SU-DHL-6 (cell line): ENCODE results near the gene ARMC12.

Experiments
- H2AFZ ChIP-seq: fragments of 200-600 bp; sonication (generic); 2 replicates; pipeline ENCODE4 v1.6.1; 2014; ENCODE audit warnings: low read depth, mild to moderate bottlenecking, moderate library complexity, mixed read lengths, antibody characterized with exemption, low read length; ENCODE audit not compliant: severe bottlenecking
- H3F3A ChIP-seq: fragments of 200-600 bp; shearing (Covaris generic); 2 replicates; pipeline ENCODE4 v1.6.0; 2016; ENCODE audit warnings: antibody characterized with exemption, mild to moderate bottlenecking; ENCODE audit not compliant: insufficient read depth
- H3K27ac ChIP-seq: fragments of 200-600 bp; sonication (generic); 2 replicates; pipeline ENCODE4 v1.5.1; 2016; ENCODE audit warnings: low read depth, mild to moderate bottlenecking, low read length, moderate library complexity, mixed read lengths
- H3K27me3 ChIP-seq: fragments of 200-600 bp; sonication (generic), shearing (Covaris generic); 2 replicates; pipeline ENCODE4 v1.6.0; 2014; ENCODE audit warnings: mild to moderate bottlenecking, low read length
- H3K36me3 ChIP-seq: fragments of 200-600 bp; sonication (generic); 2 replicates; pipeline ENCODE4 v1.6.1; 2014; ENCODE audit warnings: mild to moderate bottlenecking, low read length, mixed read lengths
- H3K4me2 ChIP-seq: fragments of 300-600, 200-600 bp; shearing (Covaris generic), sonication (generic); 2 replicates; pipeline ENCODE4 v1.6.0; 2014; ENCODE audit warnings: low read length, low read depth, mild to moderate bottlenecking; ENCODE audit not compliant: poor library complexity, severe bottlenecking
- H3K4me3 ChIP-seq: fragments of 200-600 bp; sonication (generic); 2 replicates; pipeline ENCODE4 v1.5.1; 2014; ENCODE audit warnings: antibody characterized with exemption, low read length, mild to moderate bottlenecking, mixed read lengths; ENCODE audit not compliant: insufficient read depth, poor library complexity, severe bottlenecking
- H3K79me2 ChIP-seq: fragments of 200-600 bp; sonication (generic); 2 replicates; pipeline ENCODE4 v1.6.1; 2014; ENCODE audit warnings: mild to moderate bottlenecking, low read length, moderate library complexity; ENCODE audit not compliant: insufficient read depth
- H3K9ac ChIP-seq: fragments of 200-600 bp; sonication (generic); 2 replicates; pipeline ENCODE4 v1.7.0; 2014; ENCODE audit warnings: mild to moderate bottlenecking, low read length
- H3K9me2 ChIP-seq: fragments of 200-600 bp; sonication (generic); replicated peaks from 2 replicates; pipeline ENCODE4 v1.6.1; 2014; ENCODE audit warnings: low read length; ENCODE audit not compliant: insufficient read depth
- H3K9me3 ChIP-seq: fragments of 200-600 bp; sonication (generic); 2 replicates; pipeline ENCODE4 v1.6.1; 2014; ENCODE audit warnings: low read length, mixed read lengths; ENCODE audit not compliant: insufficient read depth
- H4K20me1 ChIP-seq: fragments of 200-600 bp; sonication (generic); 2 replicates; pipeline ENCODE4 v1.6.1; 2014; ENCODE audit warnings: low read depth, mild to moderate bottlenecking, antibody characterized with exemption, low read length, moderate library complexity, mixed read lengths
- EZH2phosphoT487 ChIP-seq: fragments of 200-600 bp; sonication (generic), shearing (Covaris generic); conservative IDR thresholded peaks from 2 replicates; pipeline ENCODE4 v1.6.1; 2018; ENCODE audit warnings: mild to moderate bottlenecking, antibody characterized with exemption, low read length, moderate library complexity, mixed read lengths
- TF ChIP-seq, protein P1 (sequence below): fragments of 200-600 bp; sonication (generic); IDR thresholded peaks from one replicate; pipeline ENCODE4 v1.5.1; 2017; ENCODE audit warnings: antibody characterized with exemption, mild to moderate bottlenecking, low read length, moderate library complexity; ENCODE audit not compliant: insufficient read depth, poor library complexity, severe bottlenecking

Gene ARMC12

DNA sequence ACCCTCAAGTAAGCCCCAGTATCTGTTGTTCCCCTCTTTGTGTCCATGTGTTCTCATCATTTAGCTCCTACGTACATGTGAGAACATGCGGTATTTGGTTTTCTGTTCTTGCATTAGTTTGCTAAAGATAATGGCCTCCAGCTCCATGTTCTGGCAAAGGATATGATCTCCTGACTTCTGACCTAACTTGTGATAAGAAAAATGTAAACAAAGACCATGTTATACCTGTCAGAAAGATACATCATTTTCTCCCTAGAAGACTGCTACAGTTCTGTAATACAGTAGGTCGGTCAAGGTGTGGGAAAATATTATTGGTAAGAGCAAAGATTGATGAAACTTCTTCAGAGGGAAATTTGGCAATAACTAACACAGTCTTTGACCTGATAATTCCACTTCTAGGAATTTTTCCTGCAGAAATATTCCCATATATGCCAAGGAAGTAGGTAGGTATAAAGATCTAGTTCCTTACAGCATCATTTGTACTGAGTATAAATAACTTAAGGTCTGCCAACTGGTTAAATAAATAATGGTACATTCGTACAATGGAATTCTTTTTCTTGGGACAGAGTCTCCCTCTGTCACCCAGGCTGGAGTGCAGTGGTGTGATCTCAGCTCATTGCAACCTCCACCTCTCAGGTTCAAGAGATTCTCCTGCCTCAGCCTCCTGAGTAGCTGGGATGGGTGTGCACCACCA, 29.0 kb upstream of the ARMC12 start:
- Histone ChIP-seq H3K36me3 (peaks cover 5% of the 10 kb centered on the region; the same call in 1 of the 2 replicates), H3K79me2 (no peaks in the 10 kb centered on the region), H3K9me3 (peaks cover 14% of the 10 kb centered on the region; the same call in 1 of the 2 replicates), H3F3A (peaks cover 4% of the 10 kb centered on the region; the same call in 1 of the 2 replicates), H2AFZ (no peak overlapping the region), H4K20me1 (no peaks in the 10 kb centered on the region), H3K4me3 (no peak overlapping the region), H3K27ac (no peak overlapping the region), H3K4me2 (no peak overlapping the region), H3K9ac (no peak overlapping the region), H3K27me3 (no peaks in the 10 kb centered on the region), H3K9me2 (no peaks in the 10 kb centered on the region)
- TF ChIP-seq, protein P1, sequence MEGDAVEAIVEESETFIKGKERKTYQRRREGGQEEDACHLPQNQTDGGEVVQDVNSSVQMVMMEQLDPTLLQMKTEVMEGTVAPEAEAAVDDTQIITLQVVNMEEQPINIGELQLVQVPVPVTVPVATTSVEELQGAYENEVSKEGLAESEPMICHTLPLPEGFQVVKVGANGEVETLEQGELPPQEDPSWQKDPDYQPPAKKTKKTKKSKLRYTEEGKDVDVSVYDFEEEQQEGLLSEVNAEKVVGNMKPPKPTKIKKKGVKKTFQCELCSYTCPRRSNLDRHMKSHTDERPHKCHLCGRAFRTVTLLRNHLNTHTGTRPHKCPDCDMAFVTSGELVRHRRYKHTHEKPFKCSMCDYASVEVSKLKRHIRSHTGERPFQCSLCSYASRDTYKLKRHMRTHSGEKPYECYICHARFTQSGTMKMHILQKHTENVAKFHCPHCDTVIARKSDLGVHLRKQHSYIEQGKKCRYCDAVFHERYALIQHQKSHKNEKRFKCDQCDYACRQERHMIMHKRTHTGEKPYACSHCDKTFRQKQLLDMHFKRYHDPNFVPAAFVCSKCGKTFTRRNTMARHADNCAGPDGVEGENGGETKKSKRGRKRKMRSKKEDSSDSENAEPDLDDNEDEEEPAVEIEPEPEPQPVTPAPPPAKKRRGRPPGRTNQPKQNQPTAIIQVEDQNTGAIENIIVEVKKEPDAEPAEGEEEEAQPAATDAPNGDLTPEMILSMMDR: no peak
- no peak for TF ChIP-seq EZH2phosphoT487

DNA sequence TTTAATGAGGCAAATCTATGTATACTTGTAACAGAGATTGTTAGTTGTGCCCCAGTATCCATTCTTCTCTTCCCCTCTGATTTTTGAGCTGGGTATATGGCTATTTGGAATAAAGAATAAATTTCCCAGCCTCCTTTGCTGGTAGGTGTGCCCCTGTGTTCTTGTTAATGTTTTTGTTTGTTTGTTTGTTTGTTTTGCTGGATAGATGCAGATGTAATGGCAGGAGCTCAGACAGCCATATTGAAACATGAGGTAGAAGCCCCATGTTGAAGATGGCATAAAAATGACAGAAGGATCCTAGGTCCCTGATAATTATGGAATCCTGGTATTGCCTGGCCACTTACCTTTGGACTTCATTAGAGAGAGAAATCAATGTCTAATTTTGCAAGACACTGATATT, 28.2 kb upstream of the ARMC12 start:
- Histone ChIP-seq H3K9me3 (peaks cover 12% of the 10 kb centered on the region; the same call in 1 of the 2 replicates), H3K4me3 (no peak overlapping the region), H3K9me2 (no peaks in the 10 kb centered on the region), H3K27me3 (no peaks in the 10 kb centered on the region), H3F3A (peaks cover 4% of the 10 kb centered on the region; the same call in 1 of the 2 replicates), H2AFZ (no peak overlapping the region), H3K4me2 (no peak overlapping the region), H4K20me1 (no peaks in the 10 kb centered on the region), H3K79me2 (no peaks in the 10 kb centered on the region), H3K9ac (no peak overlapping the region), H3K27ac (no peak overlapping the region), H3K36me3 (peaks cover 3% of the 10 kb centered on the region; the same call in 1 of the 2 replicates)
- no peak for TF ChIP-seq EZH2phosphoT487
- TF ChIP-seq, protein P1: no peak

DNA sequence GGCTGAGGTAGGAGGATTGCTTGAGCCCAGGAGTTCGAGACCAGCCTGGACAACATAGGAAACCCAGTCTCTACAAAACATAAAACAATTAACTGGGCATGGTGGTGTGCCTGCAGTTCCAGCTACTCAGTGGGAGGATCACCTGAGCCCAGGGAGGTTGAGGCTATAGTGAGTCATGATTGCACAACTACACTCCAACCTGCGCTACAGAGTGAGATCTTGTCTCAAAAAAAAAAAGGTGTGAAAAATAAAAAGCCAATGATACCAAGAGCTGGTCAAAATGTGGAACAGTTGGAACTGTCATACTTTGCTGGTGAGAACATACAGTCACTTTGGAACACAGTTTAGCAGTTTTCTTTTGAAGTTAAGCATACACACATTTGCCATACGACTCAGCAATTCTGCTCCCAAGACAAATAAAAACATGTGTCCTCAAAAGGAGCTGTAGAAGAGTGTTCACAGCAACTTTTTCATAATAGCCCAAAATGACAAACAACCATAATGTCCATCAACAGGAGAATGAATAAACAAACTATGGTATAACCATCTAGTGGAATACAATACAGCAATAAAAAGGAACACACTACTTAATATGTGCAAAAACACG, 26.5 kb upstream of the ARMC12 start:
- no peak overlapping the region for H3K27ac ChIP-seq
- no peaks in the 10 kb centered on the region for H3K9me3 ChIP-seq
- no peaks in the 10 kb centered on the region for H3K79me2 ChIP-seq
- H3K9me2 ChIP-seq: no peaks in the 10 kb centered on the region
- TF ChIP-seq, protein P1: no peak
- TF ChIP-seq EZH2phosphoT487: no peak
- H3K36me3 ChIP-seq: no peaks in the 10 kb centered on the region
- H4K20me1 ChIP-seq: no peaks in the 10 kb centered on the region
- H3F3A ChIP-seq: peaks cover 4% of the 10 kb centered on the region; the same call in 1 of the 2 replicates
- no peak overlapping the region for H3K9ac ChIP-seq
- no peaks in the 10 kb centered on the region for H3K27me3 ChIP-seq
- H2AFZ ChIP-seq: no peak overlapping the region
- H3K4me2 ChIP-seq: no peak overlapping the region
- no peak overlapping the region for H3K4me3 ChIP-seq
